ENCODE data around the gene ABCA5.

The ABCA5 gene

GRCh38 chr17:69275751-69276150 is 51.2 kb downstream of the ABCA5 start:
- Histone ChIP-seq H3K27me3 (ENCODE audit: low read depth, low read length) (no peaks in the 10 kb centered on the region), H3K4me3 (ENCODE audit: low read length) (no peak overlapping the region), H3K4me1 (ENCODE audit: low read length) (no peaks in the 10 kb centered on the region), H4K20me1 (ENCODE audit: insufficient read depth, low read length) (no peaks in the 10 kb centered on the region), H3K9me3 (ENCODE audit: insufficient read depth, low read length) (no peaks in the 10 kb centered on the region), H3K36me3 (replicated peaks; ENCODE audit: low read depth, low read length) (no peaks in the 10 kb centered on the region), H3K79me2 (ENCODE audit: low read length) (no peaks in the 10 kb centered on the region), H2AFZ (ENCODE audit: low read depth, low read length) (no peak overlapping the region), H3K27ac (ENCODE audit: low read length) (no peak overlapping the region), H3K4me2 (ENCODE audit: low read length) (no peak overlapping the region), H3K9ac (ENCODE audit: low read length) (no peak overlapping the region)
- TF ChIP-seq CTCF (IDR thresholded peaks at IDR 0.05; ENCODE audit: low read depth, low read length), result no peak
- no peak for TF ChIP-seq EZH2phosphoT487 (IDR thresholded peaks at IDR 0.05; ENCODE audit: low read depth)

- Histone ChIP-seq H2AFZ (ENCODE audit: low read depth, low read length) (no peak overlapping the region), H3K36me3 (replicated peaks; ENCODE audit: low read depth, low read length) (no peaks in the 10 kb centered on the region), H3K4me3 (ENCODE audit: low read length) (no peak overlapping the region), H3K4me2 (ENCODE audit: low read length) (no peak overlapping the region), H3K27ac (ENCODE audit: low read length) (no peak overlapping the region), H3K9me3 (ENCODE audit: insufficient read depth, low read length) (no peaks in the 10 kb centered on the region), H3K4me1 (ENCODE audit: low read length) (no peaks in the 10 kb centered on the region), H3K79me2 (ENCODE audit: low read length) (no peaks in the 10 kb centered on the region), H3K27me3 (ENCODE audit: low read depth, low read length) (no peaks in the 10 kb centered on the region), H3K9ac (ENCODE audit: low read length) (no peak overlapping the region), H4K20me1 (ENCODE audit: insufficient read depth, low read length) (no peaks in the 10 kb centered on the region)
- TF ChIP-seq EZH2phosphoT487 (IDR thresholded peaks at IDR 0.05; ENCODE audit: low read depth) (no peak), CTCF (IDR thresholded peaks at IDR 0.05; ENCODE audit: low read depth, low read length) (no peak)
These were observed 55.9 kb downstream of the ABCA5 start for GRCh38 chr17:69271023-69271422.

GRCh38 chr17:69269131-69269998 is 57.6 kb downstream of the ABCA5 start:
- Histone ChIP-seq H2AFZ (ENCODE audit: low read depth, low read length) (no peak overlapping the region), H3K79me2 (ENCODE audit: low read length) (no peaks in the 10 kb centered on the region), H3K4me3 (ENCODE audit: low read length) (no peak overlapping the region), H3K9me3 (ENCODE audit: insufficient read depth, low read length) (no peaks in the 10 kb centered on the region), H3K4me1 (ENCODE audit: low read length) (no peaks in the 10 kb centered on the region), H3K36me3 (replicated peaks; ENCODE audit: low read depth, low read length) (no peaks in the 10 kb centered on the region), H3K4me2 (ENCODE audit: low read length) (no peak overlapping the region), H3K9ac (ENCODE audit: low read length) (no peak overlapping the region), H3K27me3 (ENCODE audit: low read depth, low read length) (no peaks in the 10 kb centered on the region), H3K27ac (ENCODE audit: low read length) (no peak overlapping the region), H4K20me1 (ENCODE audit: insufficient read depth, low read length) (no peaks in the 10 kb centered on the region)
- no peak for TF ChIP-seq EZH2phosphoT487 (IDR thresholded peaks at IDR 0.05; ENCODE audit: low read depth)
- TF ChIP-seq CTCF (IDR thresholded peaks at IDR 0.05; ENCODE audit: low read depth, low read length), result no peak

- H3K79me2 ChIP-seq (ENCODE audit: low read length), result no peaks in the 10 kb centered on the region
- no peak overlapping the region for H3K4me3 ChIP-seq (ENCODE audit: low read length)
- H3K4me1 ChIP-seq (ENCODE audit: low read length), result no peaks in the 10 kb centered on the region
- H3K36me3 ChIP-seq (replicated peaks; ENCODE audit: low read depth, low read length), result peaks cover 2% of the 10 kb centered on the region
- H3K9me3 ChIP-seq (ENCODE audit: insufficient read depth, low read length), result no peaks in the 10 kb centered on the region
- TF ChIP-seq EZH2phosphoT487 (IDR thresholded peaks at IDR 0.05; ENCODE audit: low read depth), result no peak
- no peak for TF ChIP-seq CTCF (IDR thresholded peaks at IDR 0.05; ENCODE audit: low read depth, low read length)
- H3K4me2 ChIP-seq (ENCODE audit: low read length), result no peak overlapping the region
- H3K27ac ChIP-seq (ENCODE audit: low read length), result no peak overlapping the region
- H3K27me3 ChIP-seq (ENCODE audit: low read depth, low read length), result no peaks in the 10 kb centered on the region
- H3K9ac ChIP-seq (ENCODE audit: low read length), result no peak overlapping the region
- H2AFZ ChIP-seq (ENCODE audit: low read depth, low read length), result no peak overlapping the region
- H4K20me1 ChIP-seq (ENCODE audit: insufficient read depth, low read length), result no peaks in the 10 kb centered on the region
These were observed 58.4 kb downstream of the ABCA5 start for GRCh38 chr17:69268543-69269014.
